Hematopoietic multipotent progenitor cell treated with erythropoietin and hydrocortisone succinate and interleukin-3 and kit ligand, for 15 days (in vitro differentiated cells): Measurements from ENCODE around the gene SLC24A3.

Experiments
- DNase-seq: peaks from one replicate; pipeline ENCODE4 v3.0.0-alpha.2; 2015; ENCODE audit warnings: low spot score

SLC24A3 gene

GRCh38 chr20:19212469-19212815 is at the start of gene SLC24A3:
Gene SLC24A3, plus strand, starts transcription at chr20:19212642.
- no peak for DNase-seq

- DNase-seq = no peak
Measured at GRCh38 chr20:19170148-19170547, 42.3 kb upstream of the SLC24A3 start.

- DNase-seq = no peak
Measured at GRCh38 chr20:19172637-19173036, 39.8 kb upstream of the SLC24A3 start.

- no peak for DNase-seq
Measured at GRCh38 chr20:19176470-19177052, 35.9 kb upstream of the SLC24A3 start.

- no peak for DNase-seq
Measured at GRCh38 chr20:19181552-19181951, 30.9 kb upstream of the SLC24A3 start.

GRCh38 chr20:19185083-19185482 is 27.4 kb upstream of the SLC24A3 start:
- no peak for DNase-seq

- DNase-seq = no peak
Measured at GRCh38 chr20:19193349-19193748, 19.1 kb upstream of the SLC24A3 start.

GRCh38 chr20:19205981-19206396 is 6.5 kb upstream of the SLC24A3 start:
- peak; percentile 55 for DNase-seq

- no peak for DNase-seq
Measured at GRCh38 chr20:19207541-19207940, 4.9 kb upstream of the SLC24A3 start.

- DNase-seq = no peak
Measured at GRCh38 chr20:19210391-19211155, 1.9 kb upstream of the SLC24A3 start.

- no peak for DNase-seq
Measured at GRCh38 chr20:19211252-19211651, 1.2 kb upstream of the SLC24A3 start.

- no peak for DNase-seq
Measured at GRCh38 chr20:19211661-19212468, 577 bp upstream of the SLC24A3 start.

- no peak for DNase-seq
Measured at GRCh38 chr20:19212821-19213502, 520 bp downstream of the SLC24A3 start.

- no peak for DNase-seq
Measured at GRCh38 chr20:19213946-19214490, 1.6 kb downstream of the SLC24A3 start.

GRCh38 chr20:19218411-19218810 is 6.0 kb downstream of the SLC24A3 start:
- DNase-seq = no peak

GRCh38 chr20:19222520-19223040 is 10.1 kb downstream of the SLC24A3 start:
- DNase-seq = no peak

- no peak for DNase-seq
Measured at GRCh38 chr20:19223640-19224039, 11.2 kb downstream of the SLC24A3 start.

GRCh38 chr20:19231359-19232035 is 19.1 kb downstream of the SLC24A3 start:
- no peak for DNase-seq

- DNase-seq = no peak
Measured at GRCh38 chr20:19232997-19233794, 20.8 kb downstream of the SLC24A3 start.

- no peak for DNase-seq
Measured at GRCh38 chr20:19236371-19237055, 24.1 kb downstream of the SLC24A3 start.
